PC-3 (cell line): ENCODE data around the gene CCDC87.

ENCODE experiments used
- EZH2 ChIP-seq: fragments of 300-600 bp; sonication (generic); IDR thresholded peaks from one replicate; pipeline ENCODE4 v1.6.1; 2017; ENCODE audit warnings: antibody characterized with exemption, mild to moderate bottlenecking, low read length; ENCODE audit not compliant: unreplicated experiment
- EZH2phosphoT487 ChIP-seq: fragments of 300-600 bp; sonication (generic); IDR thresholded peaks from 2 replicates; pipeline ENCODE4 v1.6.1; 2018; ENCODE audit warnings: mild to moderate bottlenecking, antibody characterized with exemption, low read length, borderline replicate concordance
- TF ChIP-seq, protein P1 (sequence below): fragments of 300-600 bp; sonication (generic); conservative IDR thresholded peaks from 2 replicates; pipeline ENCODE4 v1.5.1; 2017; ENCODE audit warnings: antibody characterized with exemption, low read depth, mild to moderate bottlenecking, low read length

DNA sequence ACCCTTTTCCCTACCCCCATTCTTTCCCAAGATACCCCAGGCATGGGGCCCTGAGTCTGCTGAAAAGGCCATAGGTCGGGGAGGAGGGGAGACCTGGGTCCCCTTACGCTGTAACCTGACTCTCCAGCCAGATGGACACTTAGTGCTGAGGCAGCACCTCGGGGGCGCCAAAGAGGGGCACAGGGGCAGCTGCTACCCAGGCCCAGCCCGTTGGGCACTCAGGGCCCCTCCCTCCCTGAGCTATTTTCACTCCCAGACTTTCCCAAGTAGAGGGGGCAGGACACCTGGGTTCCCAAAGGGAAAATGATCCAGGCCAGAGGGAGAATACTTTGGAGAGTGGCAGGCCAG lies 45.2 kb downstream of the CCDC87 start:
- TF ChIP-seq EZH2 = no peak
- TF ChIP-seq, protein P1, sequence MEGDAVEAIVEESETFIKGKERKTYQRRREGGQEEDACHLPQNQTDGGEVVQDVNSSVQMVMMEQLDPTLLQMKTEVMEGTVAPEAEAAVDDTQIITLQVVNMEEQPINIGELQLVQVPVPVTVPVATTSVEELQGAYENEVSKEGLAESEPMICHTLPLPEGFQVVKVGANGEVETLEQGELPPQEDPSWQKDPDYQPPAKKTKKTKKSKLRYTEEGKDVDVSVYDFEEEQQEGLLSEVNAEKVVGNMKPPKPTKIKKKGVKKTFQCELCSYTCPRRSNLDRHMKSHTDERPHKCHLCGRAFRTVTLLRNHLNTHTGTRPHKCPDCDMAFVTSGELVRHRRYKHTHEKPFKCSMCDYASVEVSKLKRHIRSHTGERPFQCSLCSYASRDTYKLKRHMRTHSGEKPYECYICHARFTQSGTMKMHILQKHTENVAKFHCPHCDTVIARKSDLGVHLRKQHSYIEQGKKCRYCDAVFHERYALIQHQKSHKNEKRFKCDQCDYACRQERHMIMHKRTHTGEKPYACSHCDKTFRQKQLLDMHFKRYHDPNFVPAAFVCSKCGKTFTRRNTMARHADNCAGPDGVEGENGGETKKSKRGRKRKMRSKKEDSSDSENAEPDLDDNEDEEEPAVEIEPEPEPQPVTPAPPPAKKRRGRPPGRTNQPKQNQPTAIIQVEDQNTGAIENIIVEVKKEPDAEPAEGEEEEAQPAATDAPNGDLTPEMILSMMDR = no peak
- TF ChIP-seq EZH2phosphoT487 = no peak
